Uterus (tissue), 4 donors: Measurements from ENCODE around the gene ATP9B. TPM values are rescaled to one million over a fixed set of nuclear protein-coding genes. Genes with fewer than 3 reads are reported as not detected.

Source experiments
- DNase-seq, 2 donors: peaks; one replicate each; pipeline ENCODE4 v3.0.0-alpha.2; 2019 to 2020
- H3K27ac ChIP-seq, 2 donors: fragments of 200-600 bp; sonication (generic); 1 replicate in 1 of 2; 2 replicates in 1 of 2; pipeline ENCODE4 v1.5.1; 2016 to 2018
- H3K27me3 ChIP-seq, 2 donors: fragments of 200-600 bp; sonication (generic); one replicate each; pipeline ENCODE4 v1.5.1; 2018 to 2019; ENCODE audit warnings: control low read depth in 1 of 2
- H3K36me3 ChIP-seq, 2 donors: fragments of 200-600 bp; sonication (generic); one replicate each; pipeline ENCODE4 v1.5.1; 2019; ENCODE audit warnings: control low read depth in 1 of 2
- H3K4me1 ChIP-seq, 2 donors: fragments of 200-600 bp; sonication (generic); one replicate each; pipeline ENCODE4 v1.5.1; 2018 to 2019; ENCODE audit warnings: control low read depth in 1 of 2
- H3K4me3 ChIP-seq, 2 donors: fragments of 200-600 bp; sonication (generic); 1 replicate in 1 of 2; 2 replicates in 1 of 2; pipeline ENCODE4 v1.5.1; 2018 to 2019; ENCODE audit warnings: mild to moderate bottlenecking in 1 of 2
- H3K9me3 ChIP-seq, 2 donors: fragments of 200-600 bp; sonication (generic); one replicate each; pipeline ENCODE4 v1.5.1; 2019; ENCODE audit warnings: control low read depth in 1 of 2
- POLR2A ChIP-seq, 2 donors: fragments of 450-650 bp; IDR thresholded peaks; one replicate each; pipeline ENCODE4 v1.6.1; 2016; ENCODE audit warnings: antibody characterized with exemption in 2 of 2, mild to moderate bottlenecking in 1 of 2, moderate library complexity in 1 of 2
- intact Hi-C: fragments of 100-400 bp; cut with DNase I; formaldehyde crosslinking; loops from one replicate; pipeline ENCODE4 v1.15.1; 2023; ENCODE audit warnings: low total_unique reads
- total RNA-seq, 4 donors: library from RNA; depleted of rRNA in 3 of 4; stranded (reverse); fragments of >200 nt in 3 of 4; gene quantifications; one replicate each; pipeline versions ENCODE4 v1.1.0 to v1.2.4, GENCODE V29; 2014 to 2023
- TF ChIP-seq, protein P1 (sequence below), 4 experiments: fragments of 200-600 bp in 2 of 4; fragments of 450-650 bp in 2 of 4; sonication (generic) in 2 of 4; IDR thresholded peaks; one replicate each; pipeline ENCODE4 v1.5.1; 2016 to 2019; ENCODE audit warnings: antibody characterized with exemption in 4 of 4, mild to moderate bottlenecking in 2 of 4, moderate library complexity in 1 of 4
- donor health status: DM: yes; HTN: yes; CAD: no.

Gene ATP9B
- total RNA-seq, 4 donors from 2014 or later, result 18.2 to 111 (median 70.3) TPM

DNA sequence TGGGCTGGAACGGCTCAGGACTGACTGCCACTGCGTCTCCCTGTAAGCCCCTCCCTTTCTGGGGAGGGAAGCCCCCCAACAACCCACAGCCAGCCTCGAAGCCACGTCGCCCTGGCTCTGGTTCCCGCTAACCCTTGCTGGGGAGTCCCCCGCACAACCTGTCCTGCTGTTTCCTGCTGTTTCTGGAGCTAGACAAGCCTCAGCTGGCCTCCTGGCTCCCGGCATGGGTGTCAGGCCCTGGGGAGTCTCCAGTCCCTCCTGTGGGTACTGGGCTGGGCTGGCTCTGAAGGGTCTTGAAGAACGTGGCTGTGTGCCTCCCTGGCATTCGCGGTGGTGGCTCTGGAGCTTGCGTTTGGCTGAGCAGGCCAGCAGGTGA lies 347.5 kb downstream of the ATP9B start:
- no peak for TF ChIP-seq POLR2A (IDR thresholded peaks at IDR 0.05)
- TF ChIP-seq, protein P1, sequence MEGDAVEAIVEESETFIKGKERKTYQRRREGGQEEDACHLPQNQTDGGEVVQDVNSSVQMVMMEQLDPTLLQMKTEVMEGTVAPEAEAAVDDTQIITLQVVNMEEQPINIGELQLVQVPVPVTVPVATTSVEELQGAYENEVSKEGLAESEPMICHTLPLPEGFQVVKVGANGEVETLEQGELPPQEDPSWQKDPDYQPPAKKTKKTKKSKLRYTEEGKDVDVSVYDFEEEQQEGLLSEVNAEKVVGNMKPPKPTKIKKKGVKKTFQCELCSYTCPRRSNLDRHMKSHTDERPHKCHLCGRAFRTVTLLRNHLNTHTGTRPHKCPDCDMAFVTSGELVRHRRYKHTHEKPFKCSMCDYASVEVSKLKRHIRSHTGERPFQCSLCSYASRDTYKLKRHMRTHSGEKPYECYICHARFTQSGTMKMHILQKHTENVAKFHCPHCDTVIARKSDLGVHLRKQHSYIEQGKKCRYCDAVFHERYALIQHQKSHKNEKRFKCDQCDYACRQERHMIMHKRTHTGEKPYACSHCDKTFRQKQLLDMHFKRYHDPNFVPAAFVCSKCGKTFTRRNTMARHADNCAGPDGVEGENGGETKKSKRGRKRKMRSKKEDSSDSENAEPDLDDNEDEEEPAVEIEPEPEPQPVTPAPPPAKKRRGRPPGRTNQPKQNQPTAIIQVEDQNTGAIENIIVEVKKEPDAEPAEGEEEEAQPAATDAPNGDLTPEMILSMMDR (IDR thresholded peaks at IDR 0.05), result no peak
- Histone ChIP-seq H3K27me3 (no peaks in the 10 kb centered on the region), H3K9me3 (no peaks in the 10 kb centered on the region), H3K4me1 (no peaks in the 10 kb centered on the region), H3K4me3 (no peak overlapping the region), H3K27ac (no peak overlapping the region), H3K36me3 (no peaks in the 10 kb centered on the region)
- DNase-seq, result no peak
- intact Hi-C loops, result no loop called here

DNA sequence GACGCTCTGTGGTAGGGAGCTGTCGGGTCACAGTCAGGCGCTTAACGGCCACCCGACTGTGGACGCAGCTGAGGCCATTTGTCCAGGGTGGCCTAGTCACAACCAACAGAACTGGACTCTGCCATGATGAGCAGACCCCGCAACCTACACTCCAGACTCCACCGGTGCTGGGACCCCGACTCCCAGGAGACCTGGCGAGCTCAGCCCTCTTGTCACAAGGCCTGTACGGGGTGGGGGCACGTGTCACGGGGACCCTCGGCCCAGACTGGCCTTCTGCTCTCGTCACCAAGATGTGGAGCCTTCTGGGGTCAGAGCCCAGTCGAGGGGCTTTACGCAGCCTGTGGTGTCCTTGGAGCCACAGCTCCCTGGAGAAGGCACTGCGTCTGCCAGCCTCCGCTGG lies 349.0 kb downstream of the ATP9B start:
- Histone ChIP-seq H3K9me3 (no peaks in the 10 kb centered on the region), H3K36me3 (no peaks in the 10 kb centered on the region), H3K4me1 (no peaks in the 10 kb centered on the region), H3K27ac (no peak overlapping the region), H3K4me3 (no peak overlapping the region), H3K27me3 (no peaks in the 10 kb centered on the region)
- no peak for DNase-seq
- no peak for TF ChIP-seq POLR2A (IDR thresholded peaks at IDR 0.05)
- TF ChIP-seq, protein P1 (IDR thresholded peaks at IDR 0.05), result no peak
- intact Hi-C loops, result no loop called here

DNA sequence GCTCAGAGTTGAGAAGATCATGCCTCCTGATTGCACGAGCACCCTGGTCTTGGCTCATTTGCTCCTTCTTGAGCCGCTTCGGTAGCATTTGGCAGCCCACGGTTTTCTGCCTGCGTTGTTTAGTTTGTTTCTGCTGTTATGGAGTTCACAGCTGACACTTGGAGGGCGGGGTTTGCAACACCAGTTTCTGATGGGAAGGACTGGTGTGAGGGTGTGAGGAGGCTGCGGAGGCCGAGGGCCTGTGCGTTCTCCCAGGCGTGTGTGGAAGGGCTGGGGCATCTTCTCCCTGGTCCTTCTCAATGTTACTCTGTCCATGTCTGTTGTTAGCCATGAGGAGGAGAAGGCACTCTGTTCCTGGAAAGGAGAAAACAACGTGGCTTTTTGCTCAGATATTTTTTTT lies 349.4 kb downstream of the ATP9B start:
- H3K27ac ChIP-seq, result no peak overlapping the region
- H3K27me3 ChIP-seq, result no peaks in the 10 kb centered on the region
- H3K4me1 ChIP-seq, result no peaks in the 10 kb centered on the region
- DNase-seq, result no peak
- TF ChIP-seq POLR2A (IDR thresholded peaks at IDR 0.05), result no peak
- TF ChIP-seq, protein P1 (IDR thresholded peaks at IDR 0.05), result no peak
- intact Hi-C loops, result no loop called here
- H3K36me3 ChIP-seq, result no peaks in the 10 kb centered on the region
- no peaks in the 10 kb centered on the region for H3K9me3 ChIP-seq
- no peak overlapping the region for H3K4me3 ChIP-seq

DNA sequence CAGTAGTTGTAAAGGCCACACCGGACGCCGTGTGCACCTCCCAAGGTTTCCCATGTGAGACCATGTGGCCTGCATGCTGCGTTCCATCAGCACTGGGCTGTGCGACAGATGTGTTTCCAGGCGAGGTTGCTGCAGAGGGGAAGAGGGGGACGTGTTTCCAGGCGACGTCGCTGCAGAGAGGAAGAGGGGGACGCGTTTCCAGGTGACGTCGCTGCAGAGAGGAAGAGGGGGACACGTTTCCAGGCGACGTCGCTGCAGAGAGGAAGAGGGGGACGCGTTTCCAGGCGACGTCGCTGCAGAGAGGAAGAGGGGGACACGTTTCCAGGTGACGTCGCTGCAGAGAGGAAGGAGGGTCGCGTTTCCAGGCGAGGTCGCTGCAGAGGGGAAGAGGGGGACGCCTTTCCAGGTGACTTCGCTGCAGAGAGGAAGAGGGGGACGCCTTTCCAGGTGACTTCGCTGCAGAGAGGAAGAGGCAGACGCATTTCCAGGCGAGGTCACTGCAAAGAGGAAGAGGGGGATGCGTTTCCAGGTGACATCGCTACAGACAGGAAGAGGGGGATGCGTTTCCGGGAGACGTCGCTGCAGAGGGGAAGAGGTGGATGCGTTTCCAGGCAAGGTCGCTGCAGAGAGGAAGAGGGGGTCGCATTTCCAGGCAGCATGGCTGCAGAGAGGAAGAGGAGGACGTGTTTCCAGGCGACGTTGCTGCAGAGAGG lies 351.0 kb downstream of the ATP9B start:
- DNase-seq, result no peak
- Histone ChIP-seq H3K4me3 (no peak overlapping the region), H3K27me3 (no peaks in the 10 kb centered on the region), H3K9me3 (no peaks in the 10 kb centered on the region), H3K4me1 (no peaks in the 10 kb centered on the region), H3K36me3 (no peaks in the 10 kb centered on the region), H3K27ac (no peak overlapping the region)
- intact Hi-C loops, result no loop called here
- TF ChIP-seq POLR2A (IDR thresholded peaks at IDR 0.05), result no peak
- TF ChIP-seq, protein P1 (IDR thresholded peaks at IDR 0.05), result no peak

DNA sequence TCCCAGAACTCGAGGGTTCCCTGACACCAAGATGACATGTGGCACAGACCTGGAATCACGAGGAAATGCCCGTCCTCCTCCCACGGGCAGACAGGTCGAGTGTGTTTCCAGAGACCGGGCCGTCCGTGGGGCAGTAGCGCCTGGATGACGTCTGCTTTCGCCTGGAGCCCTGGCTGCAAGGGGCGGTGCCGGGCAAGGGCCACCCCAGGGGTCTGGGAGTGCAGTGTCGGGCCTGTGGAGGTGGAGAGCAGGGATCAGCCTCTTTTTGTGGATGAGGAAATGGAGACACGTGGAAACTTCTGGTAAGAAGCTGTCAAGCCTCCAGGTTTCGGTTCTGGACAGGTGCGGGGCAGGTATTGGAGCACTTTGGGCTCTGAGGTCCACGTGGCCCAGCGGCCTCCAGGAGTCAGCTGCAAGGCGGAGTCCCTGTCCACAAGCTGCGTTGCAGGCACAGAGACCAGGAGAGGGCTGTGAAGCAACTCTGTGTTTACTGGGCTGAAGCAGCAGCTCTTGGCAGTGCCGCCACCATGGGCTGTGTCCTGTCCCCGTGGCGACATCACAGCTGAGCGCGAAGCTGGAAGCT lies 352.2 kb downstream of the ATP9B start:
- Histone ChIP-seq H3K9me3 (no peaks in the 10 kb centered on the region), H3K4me3 (no peak overlapping the region), H3K36me3 (no peaks in the 10 kb centered on the region), H3K27me3 (no peaks in the 10 kb centered on the region), H3K27ac (no peak overlapping the region), H3K4me1 (no peaks in the 10 kb centered on the region)
- DNase-seq, result no peak
- intact Hi-C loops, result no loop called here
- no peak for TF ChIP-seq POLR2A (IDR thresholded peaks at IDR 0.05)
- TF ChIP-seq, protein P1 (IDR thresholded peaks at IDR 0.05), result no peak
